ENCODE data around the gene YWHAQ.

DNA sequence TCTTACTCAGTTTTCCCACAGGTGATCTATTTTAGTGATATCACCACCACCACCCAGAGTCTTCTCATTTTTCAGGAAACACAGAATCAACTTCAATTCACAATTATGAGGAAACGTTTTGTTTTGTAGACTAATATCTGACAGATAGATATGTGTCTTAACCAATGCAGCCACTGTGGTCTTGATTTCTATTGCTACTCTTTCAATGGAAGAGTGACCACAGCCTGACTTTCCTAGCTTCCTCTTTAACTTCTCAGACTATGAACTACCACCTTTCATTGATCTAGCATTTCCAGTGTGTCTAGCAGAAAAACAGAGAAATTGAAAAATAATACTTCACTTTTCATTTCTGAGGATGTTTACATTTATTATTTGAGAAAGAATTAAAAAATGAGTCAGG, 95.6 kb downstream of the YWHAQ start:
- TF ChIP-seq CTCF (IDR thresholded peaks at IDR 0.05) = no peak
- TF ChIP-seq POLR2A (IDR thresholded peaks at IDR 0.05) = no peak

Measured in Peyer's patch (tissue), 4 donors.